Caco-2 (cell line): ENCODE data around the gene ICAM5. TPM values are rescaled to one million over a fixed set of nuclear protein-coding genes. Genes with fewer than 3 reads are reported as not detected.

ENCODE experiments used
- BruUV-seq: library from RNA; stranded (reverse); fragments of 400-500 nt; replicated peaks from 2 replicates; lab custom pipeline; 2021; lab: Mats Ljungman, UMichigan
- CTCF ChIA-PET: fragments of 300-600 bp; sonication (Branson Sonifier 250); formaldehyde crosslinking; loops from one replicate; lab custom pipeline; 2022; ENCODE audit warnings: antibody characterized with exemption; lab: Charles Lee
- POLR2A ChIA-PET: fragments of 300-600 bp; sonication (Branson Sonifier 250); formaldehyde crosslinking; loops from one replicate; lab custom pipeline; 2022; ENCODE audit warnings: antibody characterized with exemption; lab: Charles Lee
- DNase-seq, 2 experiments: peaks; one replicate each; pipeline versions ENCODE4 v3.0.0 to v3.0.0-alpha.2; 2020 to 2022
- H3K27me3 ChIP-seq: replicated peaks from 2 replicates; pipeline ENCODE4 v1.6.0; 2011; ENCODE audit warnings: low read length; ENCODE audit not compliant: control insufficient read depth, insufficient read depth
- H3K36me3 ChIP-seq: 2 replicates; pipeline ENCODE4 v1.5.1; 2011; ENCODE audit warnings: low read length; ENCODE audit not compliant: control insufficient read depth, insufficient read depth
- H3K4me1 ChIP-seq: fragments of 250-450 bp; sonication (Bioruptor Pico); 2 replicates; pipeline ENCODE4 v1.5.1; 2020; ENCODE audit warnings: mild to moderate bottlenecking
- H3K4me3 ChIP-seq: 2 replicates; pipeline ENCODE4 v1.5.1; 2011; ENCODE audit warnings: low read depth, mild to moderate bottlenecking, control low read depth, low read length
- H3K9me3 ChIP-seq: fragments of 250-450 bp; sonication (Bioruptor Pico); 2 replicates; pipeline ENCODE4 v1.5.1; 2020; ENCODE audit warnings: mild to moderate bottlenecking, moderate library complexity
- H3K27ac Mint-ChIP-seq: one replicate; pipeline ENCODE4 v1.8.0; 2022; ENCODE audit warnings: mixed read lengths; ENCODE audit not compliant: unreplicated experiment
- H3K27me3 Mint-ChIP-seq: one replicate; pipeline ENCODE4 v1.8.0; 2022; ENCODE audit warnings: mixed read lengths; ENCODE audit not compliant: insufficient read depth, unreplicated experiment
- H3K36me3 Mint-ChIP-seq: one replicate; pipeline ENCODE4 v1.8.0; 2022; ENCODE audit warnings: mild to moderate bottlenecking, mixed read lengths; ENCODE audit not compliant: insufficient read depth, unreplicated experiment
- H3K4me1 Mint-ChIP-seq: one replicate; pipeline ENCODE4 v1.8.0; 2022; ENCODE audit warnings: low read depth, mixed read lengths; ENCODE audit not compliant: unreplicated experiment
- H3K4me3 Mint-ChIP-seq: one replicate; pipeline ENCODE4 v1.8.0; 2022; ENCODE audit warnings: mild to moderate bottlenecking, moderate library complexity, mixed read lengths; ENCODE audit not compliant: unreplicated experiment
- H3K9me3 Mint-ChIP-seq: one replicate; pipeline ENCODE4 v1.8.0; 2022; ENCODE audit warnings: mixed read lengths; ENCODE audit not compliant: unreplicated experiment
- intact Hi-C: fragments of 100-400 bp; cut with micrococcal nuclease; formaldehyde crosslinking; loops from one replicate; pipeline ENCODE4 v1.10.0; 2022; ENCODE audit not compliant: unreplicated experiment
- total RNA-seq: library from RNA; stranded (reverse); gene quantifications from 2 replicates; pipeline ENCODE4 v1.2.3, GENCODE V29; 2022
- TF ChIP-seq, protein P1 (sequence below), 2 experiments: fragments of 200-600 bp in 1 of 2; IDR thresholded peaks; 1 replicate in 1 of 2; 2 replicates in 1 of 2; pipeline versions ENCODE4 v1.5.1 to v1.8.0; 2011 to 2022; ENCODE audit warnings: antibody characterized with exemption in 1 of 2, control low read depth in 1 of 2, inconsistent platforms in 1 of 2, low read depth in 1 of 2, low read length in 1 of 2, mild to moderate bottlenecking in 1 of 2, moderate library complexity in 1 of 2; ENCODE audit not compliant: insufficient read depth in 1 of 2, severe bottlenecking in 1 of 2, unreplicated experiment in 1 of 2

ICAM5 gene
- total RNA-seq, 1 experiment from 2014 or later: 3.2 TPM

DNA sequence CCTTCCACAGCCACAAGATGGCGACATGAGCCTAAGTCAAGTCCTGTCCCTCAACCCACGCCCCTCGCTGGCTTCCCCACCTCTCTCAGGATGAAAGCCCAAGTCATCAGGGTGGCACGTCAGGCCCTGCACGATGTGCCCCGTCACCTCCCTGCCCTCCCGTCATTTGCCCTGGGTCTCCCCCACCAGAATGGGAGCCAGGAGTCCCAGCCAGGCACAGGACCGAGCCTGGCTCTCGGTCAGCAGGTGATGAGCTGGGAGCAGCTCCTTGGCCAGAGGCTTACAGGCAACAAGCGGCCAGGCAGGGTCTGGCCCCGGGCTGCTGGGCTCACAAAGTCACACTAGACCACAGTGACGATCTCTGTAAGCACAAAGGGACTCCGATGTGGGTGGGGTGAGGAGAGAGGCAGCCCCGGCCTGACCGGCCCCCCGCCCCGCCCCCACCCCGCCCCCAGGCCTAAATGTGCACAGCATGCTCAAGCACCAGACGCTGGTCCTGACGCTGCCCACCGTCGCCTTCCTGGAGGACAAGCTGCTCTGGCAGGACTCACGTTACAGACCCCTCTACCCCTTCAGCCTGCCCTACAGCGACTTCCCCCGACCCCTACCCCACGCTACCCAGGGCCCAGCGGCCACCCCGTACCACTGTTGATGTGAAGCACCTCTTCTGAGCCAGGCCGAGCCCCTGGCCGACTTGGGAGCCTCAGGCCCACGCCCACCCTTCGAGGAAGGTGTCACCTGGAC is 30.4 kb upstream of the ICAM5 start:
- H3K4me3 ChIP-seq: no peak overlapping the region
- H3K9me3 Mint-ChIP-seq: no peaks in the 10 kb centered on the region
- H3K36me3 Mint-ChIP-seq: peaks cover 30% of the 10 kb centered on the region
- H3K27ac Mint-ChIP-seq: no peak overlapping the region
- intact Hi-C loops: loop anchor here (1.0 kb wide), 1 partner anchor 130 kb away; no protein-coding TSS in a partner anchor
- peaks cover 27% of the 10 kb centered on the region for H3K4me1 ChIP-seq
- DNase-seq: peak; percentile 92 to 94
- H3K4me3 Mint-ChIP-seq: no peak overlapping the region
- H3K27me3 Mint-ChIP-seq: no peaks in the 10 kb centered on the region
- peaks cover 2% of the 10 kb centered on the region; the same call in 1 of the 2 replicates for H3K36me3 ChIP-seq
- TF ChIP-seq, protein P1, sequence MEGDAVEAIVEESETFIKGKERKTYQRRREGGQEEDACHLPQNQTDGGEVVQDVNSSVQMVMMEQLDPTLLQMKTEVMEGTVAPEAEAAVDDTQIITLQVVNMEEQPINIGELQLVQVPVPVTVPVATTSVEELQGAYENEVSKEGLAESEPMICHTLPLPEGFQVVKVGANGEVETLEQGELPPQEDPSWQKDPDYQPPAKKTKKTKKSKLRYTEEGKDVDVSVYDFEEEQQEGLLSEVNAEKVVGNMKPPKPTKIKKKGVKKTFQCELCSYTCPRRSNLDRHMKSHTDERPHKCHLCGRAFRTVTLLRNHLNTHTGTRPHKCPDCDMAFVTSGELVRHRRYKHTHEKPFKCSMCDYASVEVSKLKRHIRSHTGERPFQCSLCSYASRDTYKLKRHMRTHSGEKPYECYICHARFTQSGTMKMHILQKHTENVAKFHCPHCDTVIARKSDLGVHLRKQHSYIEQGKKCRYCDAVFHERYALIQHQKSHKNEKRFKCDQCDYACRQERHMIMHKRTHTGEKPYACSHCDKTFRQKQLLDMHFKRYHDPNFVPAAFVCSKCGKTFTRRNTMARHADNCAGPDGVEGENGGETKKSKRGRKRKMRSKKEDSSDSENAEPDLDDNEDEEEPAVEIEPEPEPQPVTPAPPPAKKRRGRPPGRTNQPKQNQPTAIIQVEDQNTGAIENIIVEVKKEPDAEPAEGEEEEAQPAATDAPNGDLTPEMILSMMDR (IDR thresholded peaks at IDR 0.05; ENCODE audit: insufficient read depth in 1 of 2, low read depth in 1 of 2, low read length in 1 of 2, severe bottlenecking in 1 of 2, unreplicated experiment in 1 of 2): peak; percentile 66 to 75
- CTCF ChIA-PET: interaction anchor here (0.5 to 3.4 kb wide), 26 partner anchors 9 to 634 kb away, joined by 3 to 54 read pairs (median 4); partner anchors contain the start of genes FDX2, ICAM1, ICAM5 and RAVER1
- H3K9me3 ChIP-seq: no peaks in the 10 kb centered on the region
- BruUV-seq: no TSS peak
- H3K27me3 ChIP-seq: no peaks in the 10 kb centered on the region
- H3K4me1 Mint-ChIP-seq: peaks cover 7% of the 10 kb centered on the region
- POLR2A ChIA-PET: interaction anchor here (0.6 to 1.7 kb wide), 8 partner anchors 10 to 163 kb away, joined by 3 to 13 read pairs (median 4); partner anchors contain the start of genes ICAM1 and ICAM5

DNA sequence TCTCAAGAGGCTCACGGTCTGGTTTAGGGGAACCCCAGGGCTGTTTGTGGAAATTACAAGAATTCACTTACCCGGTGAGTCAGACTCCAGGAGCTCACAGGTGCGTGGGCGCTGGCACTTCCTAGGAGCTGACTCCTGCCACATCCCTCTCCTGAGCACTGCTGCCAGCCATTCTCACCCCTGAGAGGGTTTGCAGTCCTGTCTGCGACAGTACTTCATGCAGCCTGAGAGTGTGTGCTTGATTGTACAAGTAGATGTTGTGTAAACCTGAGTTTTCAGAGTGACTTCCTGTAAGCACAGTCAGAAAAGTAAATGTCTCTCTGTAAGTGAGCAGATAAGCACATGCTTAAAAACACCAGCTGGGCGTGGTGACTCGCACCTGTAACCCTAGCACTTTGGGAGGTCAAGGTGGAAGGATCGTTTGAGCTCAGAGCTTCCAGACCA is 29.6 kb upstream of the ICAM5 start:
- ChIA-PET CTCF (interaction anchor here (1.6 to 3.4 kb wide), 7 partner anchors 9 to 130 kb away, joined by 4 to 54 read pairs (median 18); partner anchors contain the start of genes ICAM1 and ICAM5), POLR2A (interaction anchor here (1.0 to 1.7 kb wide), 3 partner anchors 9 to 128 kb away, joined by 3 to 9 read pairs (median 4); partner anchors contain the start of gene ICAM1)
- Mint-ChIP-seq H3K4me1 (peaks cover 7% of the 10 kb centered on the region), H3K27me3 (no peaks in the 10 kb centered on the region), H3K27ac (peak overlapping the region; percentile 79), H3K4me3 (no peak overlapping the region), H3K9me3 (no peaks in the 10 kb centered on the region), H3K36me3 (peaks cover 21% of the 10 kb centered on the region)
- TF ChIP-seq, protein P1 (IDR thresholded peaks at IDR 0.05; ENCODE audit: insufficient read depth in 1 of 2, low read depth in 1 of 2, low read length in 1 of 2, severe bottlenecking in 1 of 2, unreplicated experiment in 1 of 2): no peak
- Histone ChIP-seq H3K36me3 (peaks cover 2% of the 10 kb centered on the region; the same call in 1 of the 2 replicates), H3K4me3 (no peak overlapping the region), H3K27me3 (no peaks in the 10 kb centered on the region), H3K4me1 (peaks cover 27% of the 10 kb centered on the region), H3K9me3 (no peaks in the 10 kb centered on the region)
- BruUV-seq: no TSS peak
- DNase-seq: no peak
- intact Hi-C loops: no loop called here

DNA sequence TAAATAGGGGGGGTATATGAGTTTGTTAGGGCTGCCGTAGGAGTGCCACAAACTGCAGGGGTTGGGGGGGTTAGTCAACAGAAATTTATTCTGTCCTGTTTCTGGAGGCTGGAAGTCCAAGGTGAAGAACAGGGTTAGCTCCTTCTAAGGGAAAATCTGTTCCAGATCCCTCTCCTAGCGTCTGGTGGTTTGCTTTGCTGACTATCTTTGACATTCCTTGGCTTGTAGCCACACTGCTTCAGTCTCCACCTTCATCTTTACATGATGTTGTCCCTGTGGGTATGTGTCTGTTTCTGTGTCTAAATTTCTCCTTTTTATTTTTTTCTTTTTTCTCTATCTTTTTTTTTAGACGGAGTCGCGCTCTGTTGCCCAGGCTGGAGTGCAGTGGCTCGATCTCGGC is 27.0 kb upstream of the ICAM5 start:
- Mint-ChIP-seq H3K4me1 (peaks cover 1% of the 10 kb centered on the region), H3K27ac (no peak overlapping the region), H3K27me3 (no peaks in the 10 kb centered on the region), H3K4me3 (no peak overlapping the region), H3K36me3 (peaks cover 10% of the 10 kb centered on the region), H3K9me3 (no peaks in the 10 kb centered on the region)
- BruUV-seq: no TSS peak
- TF ChIP-seq, protein P1 (IDR thresholded peaks at IDR 0.05; ENCODE audit: insufficient read depth in 1 of 2, low read depth in 1 of 2, low read length in 1 of 2, severe bottlenecking in 1 of 2, unreplicated experiment in 1 of 2): no peak
- ChIA-PET POLR2A (no interaction called here), CTCF (interaction anchor here (0.6 kb wide), 1 partner anchor 126 kb away, joined by 4 read pairs; no protein-coding TSS in a partner anchor)
- Histone ChIP-seq H3K9me3 (no peaks in the 10 kb centered on the region), H3K27me3 (no peaks in the 10 kb centered on the region), H3K4me3 (no peak overlapping the region), H3K4me1 (peaks cover 27% of the 10 kb centered on the region), H3K36me3 (peaks cover 2% of the 10 kb centered on the region; the same call in 1 of the 2 replicates)
- DNase-seq: no peak
- intact Hi-C loops: no loop called here
